ENCODE measurements around the gene CST4.
A peak's percentile ranks its signal among the peaks of the same experiment; 100 is the strongest.
"Not testable (repeated sequence)": the region's sequence is repeated elsewhere in the genome, so short reads cannot be mapped to it uniquely, and the experiment has no call there.

The CST4 gene

GRCh38 chr20:23640018-23640601, 48.7 kb downstream of the CST4 start:
- no peak for DNase-seq

- no peak for DNase-seq
Measured at GRCh38 chr20:23639490-23639958, 49.3 kb downstream of the CST4 start.

- no peak for DNase-seq
Measured at GRCh38 chr20:23638309-23638708, 50.5 kb downstream of the CST4 start.

GRCh38 chr20:23637282-23638221, 51.3 kb downstream of the CST4 start, which contains the start of gene CST3:
TSS of gene CST3 (minus strand) at chr20:23637955. CDS start at chr20:23637862, 93 bp downstream.
- peak; percentile 89 for DNase-seq

GRCh38 chr20:23636908-23637281, 51.9 kb downstream of the CST4 start:
- DNase-seq = no peak

GRCh38 chr20:23636182-23636907, 52.5 kb downstream of the CST4 start:
- no peak for DNase-seq

GRCh38 chr20:23635768-23636090, 53.1 kb downstream of the CST4 start:
- DNase-seq = not testable (repeated sequence)

All from right forelimb (tissue), 1 donor.